K562 (cell line): ENCODE measurements around the gene GAB2. TPM values are rescaled to one million over a fixed set of nuclear protein-coding genes. Genes with fewer than 3 reads are reported as not detected.
"Not testable (repeated sequence)": the region's sequence is repeated elsewhere in the genome, so short reads cannot be mapped to it uniquely, and the experiment has no call there.

ENCODE experiments used
- ATAC-seq: fragments of 200-7000 bp; cut with Tn5 transposase; 3 replicates; pipeline ENCODE4 v1.9.1; 2020; ENCODE audit warnings: moderate library complexity
- BruUV-seq: library from RNA; stranded (reverse); fragments of 400-500 nt; replicated peaks from 2 replicates; lab custom pipeline; 2021; lab: Mats Ljungman, UMichigan
- CTCF ChIA-PET: fragments of 300-600 bp; formaldehyde crosslinking; extraction: SDS; loops from one replicate; lab custom pipeline; 2021; ENCODE audit warnings: low intra/inter-chr PET ratio; lab: Yijun Ruan, JAX
- POLR2A ChIA-PET: fragments of 300-600, 350-650 bp; sonication (Branson Sonifier 250); formaldehyde crosslinking; extraction: SDS; loops from one replicate; lab custom pipeline; 2021; ENCODE audit warnings: antibody characterized with exemption, inconsistent platforms; lab: Yijun Ruan, JAX
- DNase-seq, 4 experiments: peaks; one replicate each; pipeline versions ENCODE4 v3.0.0 to v3.0.0-alpha.2; 2011 to 2018; ENCODE audit warnings: low spot score in 3 of 4, mixed read lengths in 3 of 4; ENCODE audit errors: extremely low read depth in 1 of 4
- FAIRE-seq: peaks from 2 replicates; lab custom pipeline; 2011; peaks lifted over from hg19 to GRCh38; lab: Jason Lieb, UNC
- H2AFZ ChIP-seq: 2 replicates; pipeline ENCODE4 v1.6.0; 2011; ENCODE audit warnings: low read depth, low read length, control low read depth, inconsistent platforms
- H3K27ac ChIP-seq: fragments of 200-600 bp; 3 replicates; pipeline ENCODE4 v1.8.0; 2011; ENCODE audit warnings: low read depth, mild to moderate bottlenecking, control low read depth, inconsistent platforms, low read length, moderate library complexity, mixed read lengths; ENCODE audit errors: extremely low read depth
- H3K27me3 ChIP-seq, 2 experiments: fragments of 300-600 bp in 1 of 2; 2 replicates in 1 of 2; 3 replicates in 1 of 2; pipeline versions ENCODE4 v1.6.0 to v1.8.0; 2011; ENCODE audit warnings: inconsistent platforms in 2 of 2, low read length in 2 of 2, mild to moderate bottlenecking in 1 of 2, mixed read lengths in 1 of 2, moderate library complexity in 1 of 2; ENCODE audit not compliant: control insufficient read depth in 2 of 2, insufficient read depth in 2 of 2
- H3K36me3 ChIP-seq: fragments of 300-600 bp; 3 replicates; pipeline ENCODE4 v1.8.0; 2011; ENCODE audit warnings: mild to moderate bottlenecking, low read length, inconsistent platforms; ENCODE audit not compliant: control insufficient read depth, insufficient read depth
- H3K4me1 ChIP-seq, 2 experiments: fragments of 200-600 bp in 1 of 2; replicated peaks in 1 of 2; 2 replicates in 1 of 2; 3 replicates in 1 of 2; pipeline versions ENCODE4 v1.5.1 to v1.8.0; 2011; ENCODE audit warnings: inconsistent platforms in 2 of 2, low read length in 2 of 2, mild to moderate bottlenecking in 1 of 2, mixed read lengths in 1 of 2, moderate library complexity in 1 of 2; ENCODE audit not compliant: control insufficient read depth in 2 of 2, insufficient read depth in 2 of 2
- H3K4me2 ChIP-seq: 2 replicates; pipeline ENCODE4 v1.6.1; 2011; ENCODE audit warnings: low read length, control low read depth, inconsistent platforms, mixed read lengths; ENCODE audit not compliant: insufficient read depth
- H3K4me3 ChIP-seq: fragments of 200-600 bp; sonication (generic), shearing (Covaris generic); 2 replicates; pipeline ENCODE4 v1.5.1; 2016; ENCODE audit warnings: control low read depth, inconsistent platforms
- H3K79me2 ChIP-seq: fragments of 200-600 bp; 3 replicates; pipeline ENCODE4 v1.8.0; 2011; ENCODE audit warnings: low read length, inconsistent platforms; ENCODE audit not compliant: control insufficient read depth, insufficient read depth
- H3K9ac ChIP-seq, 2 experiments: 2 replicates each; pipeline versions ENCODE4 v1.6.0 to v1.6.1; 2011; ENCODE audit warnings: low read depth in 2 of 2, low read length in 2 of 2, control low read depth in 1 of 2, inconsistent platforms in 1 of 2, mild to moderate bottlenecking in 1 of 2, mixed read lengths in 1 of 2; ENCODE audit not compliant: insufficient read depth in 1 of 2
- H3K9me1 ChIP-seq: one replicate; pipeline ENCODE4 v1.6.0; 2011; ENCODE audit warnings: inconsistent platforms, mild to moderate bottlenecking, low read length, moderate library complexity; ENCODE audit not compliant: control insufficient read depth, insufficient read depth
- H3K9me3 ChIP-seq: replicated peaks from 2 replicates; pipeline ENCODE4 v1.5.1; 2011; ENCODE audit warnings: low read depth, low read length, inconsistent platforms; ENCODE audit not compliant: control insufficient read depth, insufficient read depth
- H4K20me1 ChIP-seq: replicated peaks from 2 replicates; pipeline ENCODE4 v1.6.1; 2011; ENCODE audit warnings: low read length, inconsistent platforms, mixed read lengths; ENCODE audit not compliant: control insufficient read depth, insufficient read depth
- ARID2 ChIP-seq: fragments of 450-650 bp; IDR thresholded peaks from 2 replicates; pipeline ENCODE4 v1.6.1; 2017; ENCODE audit warnings: antibody characterized with exemption, mild to moderate bottlenecking
- CBX1 ChIP-seq: sonication (generic); IDR thresholded peaks from 2 replicates; pipeline ENCODE4 v1.6.1; 2016; ENCODE audit warnings: antibody characterized with exemption, low read depth, mild to moderate bottlenecking
- SMAD2 ChIP-seq: fragments of 150-350 bp; IDR thresholded peaks from 2 replicates; pipeline ENCODE4 v1.6.1; 2014; ENCODE audit warnings: low read depth, mild to moderate bottlenecking, low read length
- SMAD3 ChIP-seq: fragments of 450-650 bp; formaldehyde crosslinking; conservative IDR thresholded peaks from 2 replicates; pipeline ENCODE4 v1.4.0; 2020; ENCODE audit warnings: mild to moderate bottlenecking
- WGBS: fragments of 100-300 bp; shearing (Covaris generic); methylation state at CpG from one replicate; pipeline ENCODE4 v1.1.6; 2016; ENCODE audit warnings: low coverage, mixed read lengths; ENCODE audit not compliant: insufficient coverage; ENCODE audit errors: missing lambda C conversion rate; 5-methylcytosine and 5-hydroxymethylcytosine counted together
- in situ Hi-C: fragments of 300-500 bp; cut with MboI; formaldehyde crosslinking; loops from 4 replicates; pipeline ENCODE4 v1.15.0; 2018; ENCODE audit warnings: inconsistent platforms, mixed read lengths
- intact Hi-C: fragments of 100-400 bp; cut with micrococcal nuclease; formaldehyde crosslinking; loops from 2 replicates; pipeline ENCODE4 v1.14.2; 2022
- polyA plus RNA-seq, 8 experiments: library from polyadenylated mRNA; depleted of rRNA in 4 of 8; stranded (reverse) in 5 of 8; unstranded in 3 of 8; fragments of >200 nt; fragmentation: Nextera tagmentation in 2 of 8; fragmentation: Illumina TruSeq in 1 of 8; extraction: Ambion mirVana in 2 of 8; extraction: Trizol in 1 of 8; gene quantifications; 2 replicates each; pipeline versions ENCODE4 v1.2.1 to v1.2.3, GENCODE V29; 2011 to 2014; ENCODE audit warnings: inconsistent platforms in 1 of 8, missing spikeins in 1 of 8
- total RNA-seq, 7 experiments: library from RNA; depleted of rRNA in 6 of 7; stranded (reverse); fragments of >200 nt in 6 of 7; fragmentation: Illumina TruSeq in 2 of 7; extraction: Trizol in 2 of 7; gene quantifications; 2 replicates each; pipeline versions ENCODE4 v1.2.1 to v1.2.3, GENCODE V29; 2011 to 2021; ENCODE audit warnings: low replicate concordance in 1 of 7
- TF ChIP-seq, protein P1 (sequence below): sonication (generic); formaldehyde crosslinking; IDR thresholded peaks from 2 replicates; pipeline ENCODE4 v1.5.0; 2020; ENCODE audit warnings: missing genetic modification reagents
- TF ChIP-seq, protein P2 (sequence below): fragments of 450-650 bp; IDR thresholded peaks from 2 replicates; pipeline ENCODE4 v1.6.1; 2018; ENCODE audit not compliant: partially characterized antibody
- TF ChIP-seq, protein P3 (sequence below): sonication (generic); formaldehyde crosslinking; IDR thresholded peaks from 2 replicates; pipeline ENCODE4 v1.8.0; 2023; ENCODE audit warnings: mild to moderate bottlenecking, missing genetic modification reagents

GAB2 gene
- total and polyA plus RNA-seq, 9 of the 15 experiments (the other 6 are each of a cell fraction or from before 2014, with no cell fraction given): 2.3 to 35.2 (median 16.1) TPM

- ATAC-seq (peak; percentile 20; the same call in 1 of the 3 replicates), FAIRE-seq (peak; percentile 37), DNase-seq (peak in 1 of 4 experiments; percentile 44)
- POLR2A ChIA-PET: interaction anchor here (0.6 to 1.0 kb wide), 3 partner anchors 16 to 143 kb away, joined by 3 to 4 read pairs (median 3); no protein-coding TSS in a partner anchor
- CTCF ChIA-PET: interaction anchor here (1.6 kb wide), 1 partner anchor 330 kb away, joined by 3 read pairs; no protein-coding TSS in a partner anchor
- Histone ChIP-seq H3K9me1 (no peaks in the 10 kb centered on the region), H3K27me3 (no peaks in the 10 kb centered on the region), H3K27ac (no peak overlapping the region), H3K79me2 (no peaks in the 10 kb centered on the region), H2AFZ (peak overlapping the region; percentile 22; the same call in 1 of the 2 replicates), H3K9ac (no peak overlapping the region), H3K36me3 (peaks cover 4% of the 10 kb centered on the region; the same call in 1 of the 3 replicates), H3K9me3 (no peaks in the 10 kb centered on the region), H3K4me3 (no peak overlapping the region), H3K4me2 (no peak overlapping the region), H4K20me1 (no peaks in the 10 kb centered on the region), H3K4me1 (peaks cover 10 to 20% of the 10 kb centered on the region in 2 experiments)
- TF ChIP-seq, protein P1, sequence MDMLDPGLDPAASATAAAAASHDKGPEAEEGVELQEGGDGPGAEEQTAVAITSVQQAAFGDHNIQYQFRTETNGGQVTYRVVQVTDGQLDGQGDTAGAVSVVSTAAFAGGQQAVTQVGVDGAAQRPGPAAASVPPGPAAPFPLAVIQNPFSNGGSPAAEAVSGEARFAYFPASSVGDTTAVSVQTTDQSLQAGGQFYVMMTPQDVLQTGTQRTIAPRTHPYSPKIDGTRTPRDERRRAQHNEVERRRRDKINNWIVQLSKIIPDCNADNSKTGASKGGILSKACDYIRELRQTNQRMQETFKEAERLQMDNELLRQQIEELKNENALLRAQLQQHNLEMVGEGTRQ (CRISPR knock-in tag): peak; percentile 31
- TF ChIP-seq SMAD2 (no peak), CBX1 (no peak), SMAD3 (no peak), ARID2 (no peak)
- TF ChIP-seq, protein P2, sequence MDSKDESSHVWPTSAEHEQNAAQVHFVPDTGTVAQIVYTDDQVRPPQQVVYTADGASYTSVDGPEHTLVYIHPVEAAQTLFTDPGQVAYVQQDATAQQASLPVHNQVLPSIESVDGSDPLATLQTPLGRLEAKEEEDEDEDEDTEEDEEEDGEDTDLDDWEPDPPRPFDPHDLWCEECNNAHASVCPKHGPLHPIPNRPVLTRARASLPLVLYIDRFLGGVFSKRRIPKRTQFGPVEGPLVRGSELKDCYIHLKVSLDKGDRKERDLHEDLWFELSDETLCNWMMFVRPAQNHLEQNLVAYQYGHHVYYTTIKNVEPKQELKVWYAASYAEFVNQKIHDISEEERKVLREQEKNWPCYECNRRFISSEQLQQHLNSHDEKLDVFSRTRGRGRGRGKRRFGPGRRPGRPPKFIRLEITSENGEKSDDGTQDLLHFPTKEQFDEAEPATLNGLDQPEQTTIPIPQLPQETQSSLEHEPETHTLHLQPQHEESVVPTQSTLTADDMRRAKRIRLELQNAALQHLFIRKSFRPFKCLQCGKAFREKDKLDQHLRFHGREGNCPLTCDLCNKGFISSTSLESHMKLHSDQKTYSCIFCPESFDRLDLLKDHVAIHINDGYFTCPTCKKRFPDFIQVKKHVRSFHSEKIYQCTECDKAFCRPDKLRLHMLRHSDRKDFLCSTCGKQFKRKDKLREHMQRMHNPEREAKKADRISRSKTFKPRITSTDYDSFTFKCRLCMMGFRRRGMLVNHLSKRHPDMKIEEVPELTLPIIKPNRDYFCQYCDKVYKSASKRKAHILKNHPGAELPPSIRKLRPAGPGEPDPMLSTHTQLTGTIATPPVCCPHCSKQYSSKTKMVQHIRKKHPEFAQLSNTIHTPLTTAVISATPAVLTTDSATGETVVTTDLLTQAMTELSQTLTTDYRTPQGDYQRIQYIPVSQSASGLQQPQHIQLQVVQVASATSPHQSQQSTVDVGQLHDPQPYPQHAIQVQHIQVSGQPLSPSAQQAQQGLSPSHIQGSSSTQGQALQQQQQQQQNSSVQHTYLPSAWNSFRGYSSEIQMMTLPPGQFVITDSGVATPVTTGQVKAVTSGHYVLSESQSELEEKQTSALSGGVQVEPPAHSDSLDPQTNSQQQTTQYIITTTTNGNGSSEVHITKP: peak; percentile 37
- TF ChIP-seq, protein P3, sequence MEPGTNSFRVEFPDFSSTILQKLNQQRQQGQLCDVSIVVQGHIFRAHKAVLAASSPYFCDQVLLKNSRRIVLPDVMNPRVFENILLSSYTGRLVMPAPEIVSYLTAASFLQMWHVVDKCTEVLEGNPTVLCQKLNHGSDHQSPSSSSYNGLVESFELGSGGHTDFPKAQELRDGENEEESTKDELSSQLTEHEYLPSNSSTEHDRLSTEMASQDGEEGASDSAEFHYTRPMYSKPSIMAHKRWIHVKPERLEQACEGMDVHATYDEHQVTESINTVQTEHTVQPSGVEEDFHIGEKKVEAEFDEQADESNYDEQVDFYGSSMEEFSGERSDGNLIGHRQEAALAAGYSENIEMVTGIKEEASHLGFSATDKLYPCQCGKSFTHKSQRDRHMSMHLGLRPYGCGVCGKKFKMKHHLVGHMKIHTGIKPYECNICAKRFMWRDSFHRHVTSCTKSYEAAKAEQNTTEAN (CRISPR knock-in tag): no peak
- intact Hi-C loops (loop anchor here (5.0 kb wide), 1 partner anchor 103 kb away; no protein-coding TSS in a partner anchor), in situ Hi-C loops (no loop called here)
- WGBS: 59% methylated on average over 5 of the region's 5 CpGs
- BruUV-seq: no TSS peak
These were observed 183.6 kb downstream of the GAB2 start for GRCh38 chr11:78234006-78234405.

DNA sequence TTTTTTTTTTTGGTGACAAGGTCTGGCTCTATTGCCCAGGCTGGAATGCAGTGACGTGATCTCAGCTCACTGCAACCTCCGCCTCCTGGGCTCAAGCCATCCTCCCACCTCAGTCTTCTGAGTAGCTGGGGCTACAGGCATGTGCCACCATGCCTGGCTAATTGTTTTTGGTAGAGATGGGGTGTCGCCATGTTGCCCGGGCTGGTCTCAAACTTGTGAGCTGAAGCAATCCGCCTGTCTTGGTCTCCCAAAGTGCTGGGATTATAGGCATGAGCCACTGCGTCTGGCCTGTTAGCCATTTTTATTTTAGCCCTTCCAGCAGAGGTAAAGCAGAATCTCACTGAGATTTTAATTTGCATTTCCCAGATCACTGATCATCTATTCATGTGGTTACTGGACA, 184.6 kb downstream of the GAB2 start:
- H3K36me3 ChIP-seq, in situ Hi-C loops, ATAC-seq, FAIRE-seq, H3K9ac ChIP-seq, BruUV-seq, H4K20me1 ChIP-seq, H3K9me1 ChIP-seq, H3K27me3 ChIP-seq, H2AFZ ChIP-seq, H3K79me2 ChIP-seq, H3K9me3 ChIP-seq, H3K27ac ChIP-seq, H3K4me3 ChIP-seq, H3K4me2 ChIP-seq, DNase-seq: not testable (repeated sequence)
- ChIA-PET CTCF (interaction anchor here (1.6 kb wide), 1 partner anchor 331 kb away, joined by 3 read pairs; no protein-coding TSS in a partner anchor), POLR2A (interaction anchor here (0.6 kb wide), 2 partner anchors 27 to 38 kb away, joined by 3 to 4 read pairs; no protein-coding TSS in a partner anchor)
- H3K4me1 ChIP-seq: peaks cover 10 to 23% of the 10 kb centered on the region in 2 experiments
- intact Hi-C loops: loop anchor here (5.0 kb wide), 1 partner anchor 104 kb away; no protein-coding TSS in a partner anchor
- WGBS: 96% methylated on average over 6 of the region's 6 CpGs
